ENCODE results near the gene RTP3. TPM values are rescaled to one million over a fixed set of nuclear protein-coding genes. Genes with fewer than 3 reads are reported as not detected.
"Not testable (repeated sequence)": the region's sequence is repeated elsewhere in the genome, so short reads cannot be mapped to it uniquely, and the experiment has no call there.

The RTP3 gene
- total RNA-seq, 1 experiment from 2014 or later, result not detected

DNA sequence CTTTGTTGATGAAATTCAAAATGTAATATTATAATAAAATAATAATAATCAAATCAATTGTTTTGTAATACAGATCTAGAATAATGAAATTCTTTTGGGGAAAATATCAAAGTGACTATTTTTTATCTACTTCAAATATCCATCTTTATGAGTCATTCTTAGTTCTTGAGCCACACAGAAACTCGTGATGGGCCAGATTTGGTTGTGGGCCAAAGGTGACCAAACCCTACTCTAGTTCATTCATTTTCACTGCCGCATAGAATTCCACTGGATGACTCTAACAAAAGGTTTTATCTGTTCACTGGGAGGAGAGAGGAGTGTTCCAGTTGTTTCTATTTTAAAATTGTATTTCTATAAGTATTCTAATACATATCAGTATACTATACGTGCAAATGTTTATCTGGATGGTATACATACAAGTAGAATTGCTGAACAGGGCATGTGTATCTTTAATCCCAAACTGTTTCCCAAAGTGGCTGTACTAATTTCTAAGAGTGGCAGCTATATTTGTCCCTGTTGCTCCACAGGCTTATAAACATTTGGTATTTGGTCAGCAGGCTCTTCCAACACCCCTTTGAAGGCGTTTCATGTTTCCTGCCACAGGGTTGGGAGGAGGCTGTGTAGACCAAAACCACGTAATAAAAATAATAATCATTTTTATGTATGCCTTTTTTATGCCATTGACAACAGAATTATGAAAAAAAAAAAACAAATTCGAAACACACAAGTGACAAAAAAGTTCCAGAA, 7.3 kb upstream of the RTP3 start:
- DNase-seq (ENCODE audit: low read depth), result peak; percentile 60

DNA sequence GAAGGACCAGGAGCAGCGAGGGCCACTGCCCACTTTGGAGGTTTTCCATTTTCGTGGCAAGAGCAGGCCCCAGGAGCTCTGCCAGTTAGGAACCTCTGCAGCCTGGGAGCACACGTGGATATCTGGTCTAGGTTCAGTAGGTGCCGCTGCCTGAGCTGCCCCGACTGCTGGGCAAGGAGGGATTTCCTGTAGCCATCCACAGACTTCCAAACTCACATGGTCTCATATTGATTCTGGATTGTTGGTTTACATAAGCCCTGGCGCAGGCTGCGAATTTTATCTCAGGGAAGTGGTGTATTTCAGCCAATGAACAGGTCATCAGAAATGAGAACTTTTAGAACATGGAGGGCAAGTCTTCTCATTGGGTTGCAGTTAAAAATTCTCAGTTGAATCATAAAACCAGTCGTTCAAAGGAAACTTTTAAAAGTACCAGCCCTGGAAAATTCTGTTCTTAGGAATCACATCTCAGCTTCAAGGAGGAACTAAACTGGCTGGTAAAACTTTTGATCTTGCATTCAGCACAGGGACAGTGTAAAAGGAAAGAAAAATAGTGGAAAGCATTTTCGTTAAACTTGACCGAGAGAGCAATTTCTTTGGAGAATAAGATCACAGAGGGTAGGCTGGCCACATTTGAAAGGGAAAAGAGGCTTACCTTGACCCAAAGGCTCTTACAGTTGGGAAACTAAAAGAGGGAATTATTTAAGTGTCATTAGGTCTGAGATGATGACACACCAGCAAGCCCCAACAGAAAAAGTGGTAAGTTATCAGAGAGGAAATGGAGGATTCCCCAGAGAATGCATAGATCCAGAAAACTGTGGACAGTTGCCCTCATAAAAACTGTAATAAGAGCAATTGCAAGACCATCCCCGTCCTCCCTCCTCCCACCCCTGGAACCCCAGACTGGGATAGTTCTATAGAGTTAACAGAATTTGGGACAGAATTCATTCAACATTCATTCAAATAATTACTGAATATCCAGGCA, 6.4 kb upstream of the RTP3 start:
- no peak for DNase-seq (ENCODE audit: low read depth)

DNA sequence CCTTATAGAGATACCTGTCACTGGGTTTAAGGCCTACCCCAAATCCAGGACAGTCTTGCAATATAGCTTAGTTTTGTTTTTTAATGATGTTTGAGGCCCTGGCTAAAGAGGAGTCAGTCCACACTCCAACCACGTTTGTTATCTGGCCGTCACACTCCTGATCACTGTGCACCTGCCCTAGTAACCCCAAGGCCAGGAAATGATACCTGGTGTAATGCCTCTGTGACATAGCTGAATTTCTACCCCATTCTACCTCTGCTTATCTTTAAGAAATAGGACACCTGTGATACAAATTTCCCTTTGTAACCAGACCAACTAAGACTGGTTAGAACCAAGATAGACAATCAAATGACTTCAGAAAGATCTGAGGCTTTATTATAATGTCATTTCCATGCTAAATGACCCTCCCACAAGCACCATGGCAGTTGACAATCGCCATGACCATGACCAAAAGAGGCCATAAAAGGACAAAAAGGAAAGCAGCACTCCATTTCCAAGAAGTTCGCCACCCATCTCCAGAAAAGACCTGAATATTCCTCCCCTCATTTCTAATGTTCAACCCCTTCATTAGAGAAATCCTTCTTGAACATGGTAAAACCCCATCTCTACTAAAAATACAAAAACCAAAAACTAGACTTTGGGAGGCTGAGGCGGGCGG, 4.8 kb upstream of the RTP3 start:
- DNase-seq (ENCODE audit: low read depth), result no peak

DNA sequence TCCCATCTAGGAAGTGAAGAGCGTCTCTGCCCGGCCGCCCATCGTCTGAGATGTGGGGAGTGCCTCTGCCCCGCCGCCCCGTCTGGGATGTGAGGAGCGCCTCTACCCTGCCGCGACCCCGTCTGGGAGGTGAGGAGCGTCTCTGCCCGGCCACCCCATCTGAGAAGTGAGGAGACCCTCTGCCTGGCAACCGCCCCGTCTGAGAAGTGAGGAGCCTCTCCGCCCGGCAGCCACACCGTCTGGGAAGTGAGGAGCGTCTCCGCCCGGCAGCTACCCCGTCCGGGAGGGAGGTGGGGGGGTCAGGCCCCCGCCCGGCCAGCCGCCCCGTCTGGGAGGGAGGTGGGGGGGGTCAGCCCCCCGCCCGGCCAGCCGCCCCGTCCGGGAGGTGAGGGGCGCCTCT, 3.3 kb upstream of the RTP3 start:
- DNase-seq (ENCODE audit: low read depth), result not testable (repeated sequence)

DNA sequence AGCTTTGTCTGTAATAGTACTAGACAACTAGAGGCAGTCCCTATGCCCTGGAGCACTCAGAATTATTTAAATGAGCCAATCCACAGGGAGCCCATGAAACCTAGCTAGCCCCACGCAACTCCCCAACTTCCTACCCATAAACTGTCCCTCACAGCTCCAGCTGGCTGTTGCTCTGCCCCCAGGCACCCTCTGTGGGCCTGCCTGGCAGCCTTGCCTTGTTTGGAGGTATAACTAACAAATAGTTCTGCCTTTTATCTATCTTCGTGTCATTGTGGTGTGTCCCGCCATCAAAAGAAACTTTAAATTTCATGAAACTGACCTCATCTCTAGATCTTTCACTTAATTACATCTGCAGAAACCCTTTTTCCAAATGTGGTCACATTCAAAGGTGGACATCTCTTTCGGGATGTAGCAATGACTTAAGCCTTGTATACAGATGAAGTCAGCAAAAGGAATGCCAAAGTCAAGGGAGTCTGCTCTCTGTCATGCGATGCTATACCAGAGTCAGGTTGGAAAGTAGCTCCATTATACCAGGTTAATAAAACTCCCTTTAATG, 1.8 kb upstream of the RTP3 start:
- DNase-seq (ENCODE audit: low read depth), result peak; percentile 30

DNA sequence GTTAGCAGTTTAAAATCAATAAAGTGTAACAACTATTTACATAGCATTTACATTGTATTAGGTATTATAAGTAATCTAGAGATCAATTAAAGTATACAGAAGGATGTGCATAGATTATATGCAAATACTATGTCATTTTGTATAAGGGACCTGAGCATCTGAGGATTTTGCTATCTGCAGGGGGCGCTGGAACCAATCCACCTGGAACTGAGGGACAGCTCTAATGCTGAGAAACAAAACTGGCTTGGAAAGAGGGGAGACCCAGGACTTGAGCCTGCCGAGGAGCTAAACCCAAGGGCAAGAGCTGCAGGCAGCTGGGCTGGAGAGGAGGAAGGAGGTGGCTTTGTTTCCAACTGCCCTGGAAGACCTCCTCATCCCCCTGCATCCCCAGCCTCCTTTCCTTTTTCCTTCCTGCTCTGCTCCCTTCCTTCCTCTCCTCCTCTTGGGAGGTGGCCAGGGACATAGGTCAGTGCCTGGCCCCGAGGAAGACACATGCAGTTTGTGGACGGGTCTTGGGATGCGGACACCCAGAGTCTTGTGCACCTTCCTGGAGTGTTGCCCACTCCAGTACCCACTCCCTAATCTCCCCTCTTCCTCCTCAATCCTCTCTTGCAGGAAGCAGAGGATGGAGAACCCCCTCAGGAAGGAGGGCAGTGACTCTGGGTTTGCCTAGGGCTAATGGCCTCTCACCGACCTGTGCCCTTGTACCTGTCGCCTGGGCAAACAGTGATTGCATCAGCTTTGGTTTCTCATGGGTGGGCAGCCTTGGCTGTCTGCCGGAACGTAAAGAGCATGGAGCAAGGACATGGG, 825 bp upstream of the RTP3 start:
- no peak for DNase-seq (ENCODE audit: low read depth)

DNA sequence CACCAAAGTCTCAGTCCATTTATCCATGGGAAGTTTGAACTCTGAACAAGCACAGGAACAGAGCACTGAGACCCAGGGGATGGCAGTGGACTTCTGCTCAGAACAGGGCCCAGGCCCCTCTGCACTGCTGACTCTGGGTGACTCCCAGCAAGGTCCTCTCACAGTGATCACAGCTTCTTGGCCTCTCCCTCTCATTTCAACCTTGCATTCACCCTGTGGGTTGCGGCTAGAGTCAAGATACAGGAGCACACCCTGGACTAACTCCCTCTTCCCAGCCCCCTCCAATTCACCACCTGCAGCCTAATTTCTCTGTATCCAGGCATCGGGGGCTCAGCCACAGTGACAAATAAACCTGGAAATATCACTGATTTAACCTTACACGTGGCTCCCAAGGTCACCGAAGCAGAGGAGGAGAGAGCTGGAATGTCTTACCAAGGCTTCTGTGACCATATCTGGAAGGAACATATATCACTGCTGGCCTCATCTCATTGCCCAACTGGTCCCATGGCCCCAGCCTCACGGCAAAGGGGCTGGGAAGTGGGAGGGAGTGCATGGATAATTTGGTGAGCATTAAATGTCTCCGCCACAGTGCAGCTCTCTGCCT, 1.2 kb downstream of the RTP3 start:
- no peak for DNase-seq (ENCODE audit: low read depth)

DNA sequence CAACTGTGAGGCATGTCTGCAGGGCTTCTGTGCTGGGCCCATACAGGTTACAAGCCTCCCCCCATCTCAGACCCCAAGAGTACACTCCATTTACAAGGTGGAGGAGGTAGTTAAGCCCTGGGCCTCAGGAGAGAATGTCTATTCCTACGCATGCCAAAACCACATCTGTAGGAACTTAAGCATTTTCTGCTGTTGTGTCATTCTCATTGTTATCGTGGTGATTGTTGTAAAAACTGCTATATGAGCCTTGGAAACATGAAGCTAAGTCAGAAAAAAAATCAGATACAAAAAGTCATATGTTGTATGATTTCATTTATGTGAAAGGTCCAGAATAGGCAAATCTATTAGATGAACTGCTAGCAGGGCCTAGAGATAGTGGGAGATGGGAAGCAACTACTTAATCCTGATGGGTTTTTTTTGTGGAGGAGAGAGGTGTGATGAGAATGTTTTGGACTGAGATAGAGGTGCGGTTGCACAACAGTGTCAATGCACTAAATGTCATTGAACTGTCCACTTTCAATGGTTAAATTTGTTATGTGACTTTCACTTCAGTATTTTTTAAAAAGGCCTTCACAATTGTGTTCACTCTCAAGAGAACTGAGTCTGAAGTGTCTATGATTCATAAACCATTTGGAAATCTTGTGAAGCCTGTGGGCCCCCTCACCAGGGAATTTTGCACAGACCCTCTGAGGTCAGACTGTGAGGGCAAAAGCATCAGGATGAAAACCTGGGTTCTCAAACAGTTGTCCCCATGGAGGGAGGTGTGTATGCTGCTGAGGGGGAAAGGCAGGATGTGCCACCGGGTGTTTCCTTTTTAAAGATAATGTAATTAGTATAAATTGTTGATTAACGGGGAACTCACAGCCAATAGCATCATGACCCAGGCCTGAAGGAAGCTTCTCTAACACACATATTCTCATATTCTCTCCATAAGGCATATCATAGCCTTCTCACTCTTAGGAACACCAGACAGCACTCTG, 3.2 kb downstream of the RTP3 start:
- peak; percentile 67 for DNase-seq (ENCODE audit: low read depth)

DNA sequence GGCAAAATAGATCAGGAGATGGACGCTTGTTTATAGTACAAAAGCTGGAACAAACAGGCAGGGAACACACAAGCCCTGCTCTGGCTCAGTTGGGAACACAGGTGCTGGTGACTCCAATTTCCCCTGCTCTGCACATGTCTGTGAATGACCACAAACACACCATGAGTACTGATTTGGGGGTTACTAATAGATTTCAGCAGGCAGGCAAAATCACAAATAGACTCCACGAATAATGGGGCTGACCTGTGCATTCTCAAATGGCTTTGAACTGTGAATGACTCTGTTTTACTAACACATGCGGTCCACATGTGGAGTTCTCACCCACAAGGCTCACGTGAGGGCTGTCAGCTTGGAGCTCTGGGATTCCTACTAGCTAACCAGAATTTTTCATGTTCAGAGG, 3.9 kb downstream of the RTP3 start:
- DNase-seq (ENCODE audit: low read depth), result no peak

DNA sequence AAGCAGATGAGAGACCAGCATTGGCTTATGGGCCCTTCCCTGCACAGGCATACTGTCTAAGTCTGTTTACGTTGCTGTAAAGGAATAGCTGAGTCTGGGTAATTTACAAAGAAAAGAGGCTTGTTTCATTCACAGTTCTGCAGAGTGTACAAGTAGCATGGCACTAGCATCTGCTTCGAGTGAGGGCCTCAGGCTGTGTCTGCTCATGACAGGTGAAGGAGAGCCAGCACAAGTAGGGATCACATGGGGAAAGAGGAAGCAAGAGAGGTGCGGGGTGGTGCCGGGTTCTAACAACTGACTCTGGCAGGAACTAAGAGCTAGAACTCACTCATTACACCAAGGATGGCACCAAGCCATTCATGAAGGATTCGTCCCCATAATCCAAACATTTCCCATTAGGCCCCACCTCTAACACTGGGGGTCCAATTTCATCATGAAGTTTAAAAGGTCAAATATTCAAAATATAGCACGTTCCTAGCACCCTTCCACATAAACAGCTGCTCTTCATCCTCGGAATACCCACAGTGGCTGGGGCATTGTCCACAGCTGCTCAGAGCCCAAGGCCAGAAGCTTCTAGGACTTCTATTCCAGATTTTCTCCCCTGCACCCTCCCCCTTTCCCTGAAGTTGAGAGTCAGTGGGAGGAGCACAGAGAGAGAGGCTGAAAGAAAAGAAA, 5.6 kb downstream of the RTP3 start:
- DNase-seq (ENCODE audit: low read depth), result no peak

DNA sequence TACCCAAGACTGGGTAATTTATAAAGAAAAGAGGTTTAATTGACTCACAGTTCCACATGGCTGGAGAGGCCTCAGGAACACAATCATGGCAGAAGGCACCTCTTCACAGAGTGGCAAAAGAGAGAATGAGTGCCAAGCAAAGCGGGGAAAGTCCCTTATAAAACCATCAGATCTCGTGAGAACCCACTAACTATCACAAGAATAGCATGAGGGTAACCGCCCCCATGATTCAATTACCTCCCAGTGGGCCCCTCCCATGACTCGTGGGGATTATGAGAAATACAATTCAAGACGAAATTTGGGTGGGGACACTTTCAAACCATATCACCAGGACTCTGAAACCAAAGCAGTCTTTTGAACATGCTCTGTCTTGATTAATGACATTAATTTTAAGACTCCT, 7.0 kb downstream of the RTP3 start:
- no peak for DNase-seq (ENCODE audit: low read depth)

DNA sequence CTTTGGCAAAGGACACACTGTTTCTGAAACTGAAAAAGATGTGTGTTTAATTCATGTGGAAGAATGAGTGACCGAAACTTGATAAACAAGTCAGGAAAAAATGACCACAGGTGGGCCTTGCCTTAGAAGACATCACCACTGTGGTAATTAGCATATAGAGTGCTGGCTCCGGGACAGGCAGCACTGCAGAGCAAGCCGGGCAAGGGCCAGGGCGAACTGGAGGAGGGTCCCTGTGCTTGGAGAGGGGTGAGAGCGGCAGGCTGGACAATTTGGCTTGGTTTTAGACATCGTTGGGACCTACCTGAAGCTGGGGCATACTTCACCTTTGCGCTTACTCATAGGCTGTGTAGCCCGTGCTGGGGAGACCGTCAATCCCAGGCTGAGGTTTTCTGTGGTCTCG, 8.2 kb downstream of the RTP3 start:
- no peak for DNase-seq (ENCODE audit: low read depth)

DNA sequence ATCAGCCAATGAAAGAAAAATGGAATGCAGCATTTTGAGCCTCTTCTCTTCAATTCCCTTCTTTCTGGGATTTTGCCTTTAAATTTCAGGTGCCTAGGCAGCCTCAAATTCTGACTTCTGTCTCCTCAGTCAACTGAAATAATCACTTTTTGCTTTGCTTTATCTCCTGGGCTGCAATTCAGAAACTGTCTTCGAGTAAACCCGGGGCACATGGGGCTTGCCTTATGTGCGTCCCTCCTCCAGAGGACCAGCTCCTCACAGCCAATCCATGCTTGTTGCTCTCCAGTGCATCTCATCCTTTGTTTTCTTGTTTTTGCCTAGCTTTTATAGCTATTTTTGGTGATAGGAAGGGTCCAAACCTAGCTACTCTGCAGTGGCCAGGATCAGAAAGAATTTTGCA, 8.8 kb downstream of the RTP3 start:
- no peak for DNase-seq (ENCODE audit: low read depth)

DNA sequence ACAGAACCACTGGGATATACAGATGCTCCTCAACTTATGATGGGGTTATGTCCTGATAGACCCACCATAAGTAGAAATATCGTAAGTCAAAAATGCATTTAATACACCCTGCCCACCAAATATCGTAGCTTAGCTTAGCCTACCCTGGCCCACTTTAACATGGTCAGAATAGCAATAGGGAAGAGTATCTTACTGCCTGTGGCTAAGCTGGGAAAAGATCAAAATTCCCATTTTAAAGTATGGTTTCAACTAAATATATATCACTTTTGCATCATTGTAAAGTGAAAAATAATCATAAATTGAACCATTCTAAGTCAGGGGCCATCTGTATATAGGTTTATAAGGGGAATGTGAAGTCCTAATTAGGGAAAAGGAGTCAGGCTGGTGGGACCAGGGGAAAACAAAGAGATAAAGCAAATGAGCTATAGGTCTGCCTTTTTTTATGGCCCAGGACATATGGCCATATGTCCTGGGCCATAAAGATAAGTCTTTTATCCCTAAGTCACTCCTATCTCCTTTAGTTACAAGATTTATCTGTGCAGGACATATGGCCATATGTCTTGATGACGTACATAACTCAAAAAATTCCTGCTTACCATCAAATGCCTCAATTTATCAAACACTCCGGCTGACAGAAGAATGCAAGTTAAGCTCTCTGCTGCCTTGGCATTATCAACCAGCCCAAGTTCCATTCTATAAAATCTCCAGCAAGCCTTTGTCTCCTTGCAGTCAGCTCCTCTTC, 11.2 kb downstream of the RTP3 start:
- no peak for DNase-seq (ENCODE audit: low read depth)

DNA sequence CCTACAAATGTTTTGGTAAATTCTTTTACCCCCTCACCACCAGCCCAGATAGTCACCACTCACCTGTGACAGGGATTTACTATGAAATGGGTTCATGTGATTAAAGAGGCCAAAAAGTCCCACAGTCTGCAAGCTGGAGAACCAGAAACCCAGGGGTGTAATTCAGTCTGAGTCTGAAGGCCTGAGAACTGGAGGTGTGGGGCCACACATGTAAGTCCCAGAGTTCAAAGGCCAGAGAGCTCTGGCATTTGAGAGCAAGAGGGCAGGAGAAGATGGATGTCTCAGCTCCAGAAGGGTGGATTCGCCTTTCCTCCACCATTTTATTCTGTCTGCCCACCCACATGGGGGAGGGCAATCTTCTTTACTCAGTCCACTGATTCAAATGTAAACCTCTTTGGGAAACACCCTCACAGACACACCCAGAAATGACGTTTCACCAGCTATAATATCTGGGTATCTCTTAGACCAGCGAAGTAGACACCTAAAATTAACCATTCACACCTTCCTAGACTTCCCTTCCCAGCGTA, 11.9 kb downstream of the RTP3 start:
- DNase-seq (ENCODE audit: low read depth), result no peak

DNA sequence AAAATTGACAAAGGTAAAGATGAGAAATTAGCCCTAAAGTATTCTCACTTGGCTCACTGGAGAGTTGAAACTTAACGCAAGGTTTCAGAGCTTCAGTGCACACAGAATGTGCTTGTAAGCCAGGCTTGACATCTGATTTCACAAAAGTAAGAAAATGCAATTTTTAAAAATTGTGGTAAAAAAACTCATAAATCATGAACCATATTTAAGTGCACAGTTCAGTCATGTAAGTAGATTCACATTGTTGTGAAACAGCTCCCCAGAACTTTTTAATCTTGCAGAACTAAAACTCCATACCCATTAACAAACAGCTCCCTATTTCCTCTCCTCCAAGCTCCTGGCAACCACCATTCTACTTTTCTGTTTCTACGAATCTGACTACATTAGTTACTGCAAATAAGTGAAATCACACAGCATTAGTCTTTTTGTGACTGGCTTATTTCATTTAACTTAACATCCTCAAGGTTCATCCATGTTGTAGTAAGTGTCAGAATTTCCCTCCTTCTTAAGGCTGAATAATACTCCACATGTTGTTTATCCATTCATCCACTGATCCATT, 14.5 kb downstream of the RTP3 start:
- DNase-seq (ENCODE audit: low read depth), result no peak

DNA sequence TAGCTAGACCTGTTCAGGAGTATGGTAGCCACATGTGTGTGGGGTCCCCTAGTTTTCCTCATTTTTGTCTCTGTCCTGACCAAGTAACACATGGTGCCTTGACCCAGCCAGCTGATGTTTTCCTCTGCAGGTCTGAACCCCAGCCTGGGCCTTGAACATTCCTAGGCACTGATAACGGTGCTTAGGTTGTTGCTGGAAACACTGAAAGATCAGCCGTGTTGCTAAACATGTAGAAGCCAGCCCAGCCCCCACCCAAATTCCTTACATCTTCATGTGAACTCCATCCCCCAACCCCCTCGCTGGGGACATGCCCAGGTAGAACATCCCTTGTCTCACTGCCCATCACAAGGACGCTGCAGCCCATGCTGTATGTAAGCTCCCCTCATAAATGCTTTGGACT, 18.7 kb downstream of the RTP3 start:
- DNase-seq (ENCODE audit: low read depth), result no peak

Measured in HT1080 (cell line).